ENCODE results near the gene ZFAND3.

- TF ChIP-seq CTCF (IDR thresholded peaks at IDR 0.05) = no peak
- no peak for TF ChIP-seq POLR2AphosphoS5 (IDR thresholded peaks at IDR 0.05)
These were observed 48.9 kb downstream of the ZFAND3 start for GRCh38 chr6:37868447-37868825.

Data from stomach (tissue), 4 donors.